ENCODE measurements around the gene PRKACA. TPM values are rescaled to one million over a fixed set of nuclear protein-coding genes. Genes with fewer than 3 reads are reported as not detected.
A peak's percentile ranks its signal among the peaks of the same experiment; 100 is the strongest.

The PRKACA gene
- total and polyA plus RNA-seq, 3 experiments from 2014 or later: 1.5 to 81.0 (median 77.3) TPM

GRCh38 chr19:14094854-14095253 lies 22.7 kb downstream of the PRKACA start:
- H3K4me3 ChIP-seq (ENCODE audit: low read length): no peak overlapping the region
- peaks cover 0 to 7% (median 0%) of the 10 kb centered on the region in 5 donors for H3K9me3 Mint-ChIP-seq
- H3K27me3 ChIP-seq (ENCODE audit: insufficient read depth, low read length, poor library complexity, severe bottlenecking): no peaks in the 10 kb centered on the region
- H3K27ac Mint-ChIP-seq: peak overlapping the region in 3 of 8 donors; percentile 2 to 93 (median 65)
- peaks cover 0 to 22% (median 2%) of the 10 kb centered on the region in 3 donors for H3K36me3 Mint-ChIP-seq
- DNase-seq: no peak
- H3K4me1 ChIP-seq (ENCODE audit: insufficient read depth, low read length): peaks cover 8% of the 10 kb centered on the region
- no peak overlapping the region for H3K27ac ChIP-seq (ENCODE audit: low read depth, low read length)
- peaks cover 6 to 15% (median 10%) of the 10 kb centered on the region in 3 donors for H3K4me1 Mint-ChIP-seq
- no peaks in the 10 kb centered on the region for H3K36me3 ChIP-seq (ENCODE audit: insufficient read depth, low read length)
- no peaks in the 10 kb centered on the region for H3K9me3 ChIP-seq (ENCODE audit: low read length)
- H3K4me3 Mint-ChIP-seq: peak overlapping the region in 1 of 7 donors; percentile 26
- POLR2A ChIA-PET: interaction anchor here (1.3 kb wide), 1 partner anchor 14 kb away, joined by 4 read pairs; no protein-coding TSS in a partner anchor
- CTCF ChIA-PET: interaction anchor here (1.5 to 2.8 kb wide), 3 partner anchors 12 to 41 kb away, joined by 3 to 12 read pairs (median 3); partner anchors contain the start of gene ASF1B
- H3K27me3 Mint-ChIP-seq: peaks cover 0 to 4% of the 10 kb centered on the region in 2 donors

GRCh38 chr19:14093117-14093823 lies 24.3 kb downstream of the PRKACA start:
- H3K4me1 Mint-ChIP-seq: peaks cover 10 to 23% (median 13%) of the 10 kb centered on the region in 3 donors
- POLR2A ChIA-PET: interaction anchor here (0.7 to 1.3 kb wide), 2 partner anchors 12 to 1456 kb away, joined by 3 to 4 read pairs; no protein-coding TSS in a partner anchor
- H3K4me3 ChIP-seq (ENCODE audit: low read length): no peak overlapping the region
- no peak for DNase-seq
- peaks cover 0 to 4% of the 10 kb centered on the region in 2 donors for H3K27me3 Mint-ChIP-seq
- H3K36me3 Mint-ChIP-seq: peaks cover 0 to 31% (median 7%) of the 10 kb centered on the region in 3 donors
- no peaks in the 10 kb centered on the region for H3K9me3 ChIP-seq (ENCODE audit: low read length)
- H3K4me1 ChIP-seq (ENCODE audit: insufficient read depth, low read length): peaks cover 14% of the 10 kb centered on the region
- H3K9me3 Mint-ChIP-seq: peaks cover 0 to 7% (median 0%) of the 10 kb centered on the region in 5 donors
- CTCF ChIA-PET: interaction anchor here (1.5 to 2.8 kb wide), 3 partner anchors 23 to 43 kb away, joined by 3 to 12 read pairs (median 3); partner anchors contain the start of gene ASF1B
- peak overlapping the region; percentile 42 to 70 (median 63) for H3K4me3 Mint-ChIP-seq
- H3K27ac ChIP-seq (ENCODE audit: low read depth, low read length): no peak overlapping the region
- H3K36me3 ChIP-seq (ENCODE audit: insufficient read depth, low read length): no peaks in the 10 kb centered on the region
- H3K27me3 ChIP-seq (ENCODE audit: insufficient read depth, low read length, poor library complexity, severe bottlenecking): no peaks in the 10 kb centered on the region
- peak overlapping the region in 5 of 8 donors; percentile 0 to 88 (median 63) for H3K27ac Mint-ChIP-seq

- no peaks in the 10 kb centered on the region for H3K27me3 ChIP-seq (ENCODE audit: insufficient read depth, low read length, poor library complexity, severe bottlenecking)
- H3K9me3 Mint-ChIP-seq: peaks cover 0 to 7% (median 0%) of the 10 kb centered on the region in 5 donors
- H3K36me3 ChIP-seq (ENCODE audit: insufficient read depth, low read length): no peaks in the 10 kb centered on the region
- H3K27ac ChIP-seq (ENCODE audit: low read depth, low read length): peak overlapping the region; percentile 59
- ChIA-PET CTCF (interaction anchor here (0.9 to 1.4 kb wide), 3 partner anchors 22 to 212 kb away, joined by 3 to 7 read pairs (median 3); partner anchors contain the start of gene ASF1B), POLR2A (interaction anchor here (0.5 to 0.8 kb wide), 2 partner anchors 11 to 21 kb away, joined by 5 to 17 read pairs; no protein-coding TSS in a partner anchor)
- peaks cover 0 to 26% (median 8%) of the 10 kb centered on the region in 3 donors for H3K36me3 Mint-ChIP-seq
- peaks cover 14% of the 10 kb centered on the region for H3K4me1 ChIP-seq (ENCODE audit: insufficient read depth, low read length)
- H3K27ac Mint-ChIP-seq: peak overlapping the region; percentile 94 to 99 (median 98)
- H3K4me1 Mint-ChIP-seq: peaks cover 10 to 24% (median 13%) of the 10 kb centered on the region in 3 donors
- peaks cover 0 to 4% of the 10 kb centered on the region in 2 donors for H3K27me3 Mint-ChIP-seq
- peak in 1 of 5 donors; percentile 9 for DNase-seq
- H3K4me3 Mint-ChIP-seq: peak overlapping the region; percentile 88 to 100 (median 99)
- H3K4me3 ChIP-seq (ENCODE audit: low read length): peak overlapping the region; percentile 89
- no peaks in the 10 kb centered on the region for H3K9me3 ChIP-seq (ENCODE audit: low read length)
These were observed 25.6 kb downstream of the PRKACA start for GRCh38 chr19:14091813-14092462.

- peak overlapping the region; percentile 89 for H3K4me3 ChIP-seq (ENCODE audit: low read length)
- ChIA-PET POLR2A (no interaction called here), CTCF (interaction anchor here (0.9 to 1.4 kb wide), 3 partner anchors 23 to 212 kb away, joined by 3 to 7 read pairs (median 3); partner anchors contain the start of gene ASF1B)
- peak overlapping the region; percentile 59 for H3K27ac ChIP-seq (ENCODE audit: low read depth, low read length)
- Mint-ChIP-seq H3K9me3 (peaks cover 0 to 7% (median 0%) of the 10 kb centered on the region in 5 donors), H3K4me1 (peaks cover 10 to 24% (median 13%) of the 10 kb centered on the region in 3 donors), H3K4me3 (peak overlapping the region; percentile 88 to 100 (median 99)), H3K27ac (peak overlapping the region; percentile 94 to 99 (median 98)), H3K27me3 (peaks cover 0 to 4% of the 10 kb centered on the region in 2 donors), H3K36me3 (peaks cover 0 to 21% (median 5%) of the 10 kb centered on the region in 3 donors)
- peak in 4 of 5 donors; percentile 41 to 87 (median 80) for DNase-seq
- no peaks in the 10 kb centered on the region for H3K9me3 ChIP-seq (ENCODE audit: low read length)
- H3K27me3 ChIP-seq (ENCODE audit: insufficient read depth, low read length, poor library complexity, severe bottlenecking): no peaks in the 10 kb centered on the region
- no peaks in the 10 kb centered on the region for H3K36me3 ChIP-seq (ENCODE audit: insufficient read depth, low read length)
- peaks cover 14% of the 10 kb centered on the region for H3K4me1 ChIP-seq (ENCODE audit: insufficient read depth, low read length)
These were observed 26.3 kb downstream of the PRKACA start for GRCh38 chr19:14091081-14091812.

GRCh38 chr19:14090509-14091080 lies 27.0 kb downstream of the PRKACA start, which contains the start of gene SAMD1:
SAMD1 (minus strand) TSS chr19:14090751.
- Histone ChIP-seq H3K27me3 (ENCODE audit: insufficient read depth, low read length, poor library complexity, severe bottlenecking) (no peaks in the 10 kb centered on the region), H3K4me3 (ENCODE audit: low read length) (peak within 1 kb of the TSS; percentile 89), H3K27ac (ENCODE audit: low read depth, low read length) (peak within 1 kb of the TSS; percentile 59), H3K9me3 (ENCODE audit: low read length) (no peaks in the 10 kb centered on the region), H3K4me1 (ENCODE audit: insufficient read depth, low read length) (peaks cover 14% of the 10 kb centered on the region), H3K36me3 (ENCODE audit: insufficient read depth, low read length) (no peaks in the 10 kb centered on the region)
- peaks cover 10 to 24% (median 13%) of the 10 kb centered on the region in 3 donors for H3K4me1 Mint-ChIP-seq
- CTCF ChIA-PET: interaction anchor here (1.0 kb wide), 1 partner anchor 183 kb away, joined by 3 read pairs; no protein-coding TSS in a partner anchor
- peaks cover 0 to 4% of the 10 kb centered on the region in 2 donors for H3K27me3 Mint-ChIP-seq
- peaks cover 0 to 21% (median 5%) of the 10 kb centered on the region in 3 donors for H3K36me3 Mint-ChIP-seq
- peak within 1 kb of the TSS; percentile 94 to 99 (median 98) for H3K27ac Mint-ChIP-seq
- peak; percentile 78 to 93 (median 79) for DNase-seq
- peak within 1 kb of the TSS; percentile 88 to 100 (median 99) for H3K4me3 Mint-ChIP-seq
- peaks cover 0 to 7% (median 0%) of the 10 kb centered on the region in 5 donors for H3K9me3 Mint-ChIP-seq
- POLR2A ChIA-PET: no interaction called here

- Mint-ChIP-seq H3K9me3 (peaks cover 0 to 7% (median 0%) of the 10 kb centered on the region in 5 donors), H3K27ac (peak overlapping the region in 7 of 8 donors; percentile 73 to 88 (median 78)), H3K4me3 (peak overlapping the region; percentile 84 to 94 (median 86)), H3K27me3 (peaks cover 0 to 4% of the 10 kb centered on the region in 2 donors), H3K36me3 (peaks cover 0 to 21% (median 5%) of the 10 kb centered on the region in 3 donors), H3K4me1 (peaks cover 10 to 24% (median 13%) of the 10 kb centered on the region in 3 donors)
- ChIA-PET CTCF (interaction anchor here (1.0 to 1.1 kb wide), 2 partner anchors 47 to 183 kb away, joined by 3 to 8 read pairs; partner anchors contain the start of gene ASF1B), POLR2A (interaction anchor here (0.7 to 1.2 kb wide), 2 partner anchors 47 to 244 kb away, joined by 3 to 4 read pairs; no protein-coding TSS in a partner anchor)
- Histone ChIP-seq H3K4me3 (ENCODE audit: low read length) (no peak overlapping the region), H3K9me3 (ENCODE audit: low read length) (no peaks in the 10 kb centered on the region), H3K4me1 (ENCODE audit: insufficient read depth, low read length) (peaks cover 14% of the 10 kb centered on the region), H3K27ac (ENCODE audit: low read depth, low read length) (no peak overlapping the region), H3K36me3 (ENCODE audit: insufficient read depth, low read length) (no peaks in the 10 kb centered on the region), H3K27me3 (ENCODE audit: insufficient read depth, low read length, poor library complexity, severe bottlenecking) (no peaks in the 10 kb centered on the region)
- peak; percentile 31 to 64 (median 44) for DNase-seq
These were observed 27.7 kb downstream of the PRKACA start for GRCh38 chr19:14089662-14090508.
